Ectodermal cell (in vitro differentiated cells): ENCODE results near the gene UBE4A.

Source experiments
- H3K27ac ChIP-seq: 2 replicates; pipeline ENCODE4 v1.7.0; 2013; ENCODE audit warnings: mild to moderate bottlenecking, low read depth, low read length; ENCODE audit not compliant: insufficient read depth, poor library complexity, severe bottlenecking
- H3K27me3 ChIP-seq: 2 replicates; pipeline ENCODE4 v1.7.0; 2013; ENCODE audit warnings: mild to moderate bottlenecking, low read length; ENCODE audit not compliant: insufficient read depth, control insufficient read depth, poor library complexity, severe bottlenecking
- H3K36me3 ChIP-seq: one replicate; pipeline ENCODE4 v1.7.0; 2013; ENCODE audit warnings: low read length; ENCODE audit not compliant: control insufficient read depth, insufficient read depth
- H3K4me1 ChIP-seq: one replicate; pipeline ENCODE4 v1.7.0; 2013; ENCODE audit warnings: low read length; ENCODE audit not compliant: control insufficient read depth, insufficient read depth
- H3K4me3 ChIP-seq: 2 replicates; pipeline ENCODE4 v1.7.0; 2013; ENCODE audit warnings: low read depth, low read length, control low read depth; ENCODE audit not compliant: insufficient read depth
- H3K9me3 ChIP-seq: 2 replicates; pipeline ENCODE4 v1.7.0; 2013; ENCODE audit warnings: mild to moderate bottlenecking, low read length, moderate library complexity; ENCODE audit not compliant: control insufficient read depth
- WGBS, 2 experiments: methylation state at CpG; one replicate each; pipeline ENCODE4 v1.1.7; 2013; ENCODE audit warnings: missing lambda C conversion rate in 2 of 2; 5-methylcytosine and 5-hydroxymethylcytosine counted together

UBE4A gene

GRCh38 chr11:118341261-118341660 lies 18.1 kb upstream of the UBE4A start:
- H3K4me1 ChIP-seq, result no peaks in the 10 kb centered on the region
- peaks cover 6% of the 10 kb centered on the region for H3K27me3 ChIP-seq
- WGBS, 2 experiments, result 96 to 97% methylated on average over 3 of the region's 3 CpGs
- no peak overlapping the region for H3K27ac ChIP-seq
- no peaks in the 10 kb centered on the region for H3K36me3 ChIP-seq
- no peak overlapping the region for H3K4me3 ChIP-seq
- H3K9me3 ChIP-seq, result no peaks in the 10 kb centered on the region

- peaks cover 10% of the 10 kb centered on the region for H3K27me3 ChIP-seq
- no peaks in the 10 kb centered on the region for H3K36me3 ChIP-seq
- H3K9me3 ChIP-seq, result no peaks in the 10 kb centered on the region
- no peak overlapping the region for H3K27ac ChIP-seq
- no peak overlapping the region for H3K4me3 ChIP-seq
- 90 to 91% methylated on average over 5 of the region's 5 CpGs for WGBS, 2 experiments
- H3K4me1 ChIP-seq, result no peaks in the 10 kb centered on the region
Measured at GRCh38 chr11:118341815-118342489, 17.4 kb upstream of the UBE4A start.

- no peaks in the 10 kb centered on the region for H3K36me3 ChIP-seq
- WGBS, 2 experiments, result 85 to 86% methylated on average over 13 of the region's 13 CpGs
- no peaks in the 10 kb centered on the region for H3K9me3 ChIP-seq
- H3K4me3 ChIP-seq, result no peak within 1 kb of the TSS
- no peaks in the 10 kb centered on the region for H3K4me1 ChIP-seq
- H3K27me3 ChIP-seq, result peaks cover 11% of the 10 kb centered on the region
- H3K27ac ChIP-seq, result no peak within 1 kb of the TSS
Measured at GRCh38 chr11:118342503-118343161, 16.8 kb upstream of the UBE4A start, which contains the start of gene CD3D. Gene CD3D, minus strand, starts transcription at chr11:118342705. Its CDS starts 98 bp downstream, at chr11:118342607.

DNA sequence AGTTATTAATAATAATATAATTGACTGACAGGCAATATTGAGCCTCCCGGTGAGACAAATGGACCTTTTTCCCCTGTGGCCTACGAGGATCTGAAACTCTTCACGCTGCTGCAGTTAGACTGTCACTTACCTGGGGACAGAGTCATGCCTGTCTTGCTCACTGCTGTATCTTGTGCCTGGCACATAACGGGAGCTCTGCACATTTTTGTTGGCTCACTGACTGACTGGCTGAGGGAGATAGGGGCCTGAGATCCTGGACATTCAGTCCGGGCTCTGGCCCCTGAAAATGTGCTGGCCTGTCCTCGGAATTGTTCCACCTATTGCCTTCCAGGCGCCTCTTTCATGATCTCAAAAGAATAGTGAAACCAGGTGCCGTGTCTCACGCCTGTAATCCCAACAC lies 16.2 kb upstream of the UBE4A start:
- 76 to 84% methylated on average over 9 of the region's 9 CpGs for WGBS, 2 experiments
- no peaks in the 10 kb centered on the region for H3K9me3 ChIP-seq
- peaks cover 12% of the 10 kb centered on the region for H3K27me3 ChIP-seq
- H3K27ac ChIP-seq, result no peak overlapping the region
- H3K4me1 ChIP-seq, result no peaks in the 10 kb centered on the region
- H3K36me3 ChIP-seq, result no peaks in the 10 kb centered on the region
- no peak overlapping the region for H3K4me3 ChIP-seq

GRCh38 chr11:118343981-118344515 lies 15.4 kb upstream of the UBE4A start, which contains the start of gene CD3G:
Gene CD3G, plus strand, starts transcription at chr11:118344344. Its CDS starts 80 bp downstream, at chr11:118344424.
- no peaks in the 10 kb centered on the region for H3K36me3 ChIP-seq
- no peak within 1 kb of the TSS for H3K27ac ChIP-seq
- H3K4me3 ChIP-seq, result no peak within 1 kb of the TSS
- 85 to 88% methylated on average over 6 of the region's 6 CpGs for WGBS, 2 experiments
- H3K4me1 ChIP-seq, result no peaks in the 10 kb centered on the region
- H3K9me3 ChIP-seq, result no peaks in the 10 kb centered on the region
- H3K27me3 ChIP-seq, result peaks cover 17% of the 10 kb centered on the region

DNA sequence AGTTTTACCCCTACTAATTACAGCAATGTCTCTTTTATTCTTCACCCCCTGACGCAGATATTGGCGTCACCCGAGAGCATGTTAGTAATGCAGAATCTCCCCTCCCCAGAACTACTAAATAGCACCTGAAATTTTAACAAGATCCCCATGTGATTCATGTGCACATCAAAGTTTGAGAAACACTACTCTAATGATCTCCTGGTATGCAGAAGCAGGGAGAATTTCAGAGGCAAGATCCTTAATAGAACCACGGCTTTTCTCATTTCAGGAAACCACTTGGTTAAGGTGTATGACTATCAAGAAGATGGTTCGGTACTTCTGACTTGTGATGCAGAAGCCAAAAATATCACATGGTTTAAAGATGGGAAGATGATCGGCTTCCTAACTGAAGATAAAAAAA lies 9.9 kb upstream of the UBE4A start:
- H3K36me3 ChIP-seq, result no peaks in the 10 kb centered on the region
- WGBS, 2 experiments, result 93% methylated on average over 6 of the region's 6 CpGs
- peaks cover 25% of the 10 kb centered on the region for H3K27me3 ChIP-seq
- H3K9me3 ChIP-seq, result no peaks in the 10 kb centered on the region
- H3K4me1 ChIP-seq, result no peaks in the 10 kb centered on the region
- no peak overlapping the region for H3K4me3 ChIP-seq
- no peak overlapping the region for H3K27ac ChIP-seq

DNA sequence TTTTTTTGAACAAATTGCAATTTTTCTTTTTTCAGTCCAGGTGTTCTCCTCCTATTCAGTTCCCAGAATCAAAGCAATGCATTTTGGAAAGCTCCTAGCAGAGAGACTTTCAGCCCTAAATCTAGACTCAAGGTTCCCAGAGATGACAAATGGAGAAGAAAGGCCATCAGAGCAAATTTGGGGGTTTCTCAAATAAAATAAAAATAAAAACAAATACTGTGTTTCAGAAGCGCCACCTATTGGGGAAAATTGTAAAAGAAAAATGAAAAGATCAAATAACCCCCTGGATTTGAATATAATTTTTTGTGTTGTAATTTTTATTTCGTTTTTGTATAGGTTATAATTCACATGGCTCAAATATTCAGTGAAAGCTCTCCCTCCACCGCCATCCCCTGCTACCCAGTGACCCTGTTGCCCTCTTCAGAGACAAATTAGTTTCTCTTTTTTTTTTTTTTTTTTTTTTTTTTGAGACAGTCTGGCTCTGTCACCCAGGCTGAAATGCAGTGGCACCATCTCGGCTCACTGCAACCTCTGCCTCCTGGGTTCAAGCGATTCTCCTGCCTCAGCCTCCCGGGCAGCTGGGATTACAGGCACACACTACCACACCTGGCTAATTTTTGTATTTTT lies 6.2 kb upstream of the UBE4A start:
- H3K4me1 ChIP-seq, result no peaks in the 10 kb centered on the region
- no peak overlapping the region for H3K4me3 ChIP-seq
- H3K27ac ChIP-seq, result no peak overlapping the region
- no peaks in the 10 kb centered on the region for H3K36me3 ChIP-seq
- H3K27me3 ChIP-seq, result peaks cover 28% of the 10 kb centered on the region
- 20 to 31% methylated on average over 4 to 5 of the region's 6 CpGs for WGBS, 2 experiments
- no peaks in the 10 kb centered on the region for H3K9me3 ChIP-seq

DNA sequence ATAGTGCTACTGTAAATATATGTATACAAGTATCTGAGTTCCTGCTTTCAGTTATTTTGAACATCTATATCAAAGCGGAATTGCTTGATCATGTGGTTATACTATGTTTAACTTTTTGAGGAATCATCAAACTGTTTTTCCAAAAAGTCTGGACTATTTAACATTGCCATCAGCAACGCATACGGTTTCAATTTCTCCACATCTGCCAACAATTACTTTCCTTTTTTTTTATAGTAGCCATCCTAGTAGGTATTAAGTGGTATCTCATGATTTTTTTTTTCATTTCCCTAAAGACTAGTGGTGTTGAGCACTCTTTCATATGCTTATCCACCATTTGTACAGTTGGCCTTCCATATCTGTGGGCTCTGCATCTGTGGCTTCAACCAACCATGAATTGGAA lies 1.3 kb upstream of the UBE4A start:
- peaks cover 18% of the 10 kb centered on the region for H3K27me3 ChIP-seq
- no peak overlapping the region for H3K27ac ChIP-seq
- H3K9me3 ChIP-seq, result no peaks in the 10 kb centered on the region
- H3K4me1 ChIP-seq, result peaks cover 7% of the 10 kb centered on the region
- no peak overlapping the region for H3K4me3 ChIP-seq
- H3K36me3 ChIP-seq, result no peaks in the 10 kb centered on the region
- 69% methylated on average over 3 of the region's 3 CpGs for WGBS, 2 experiments

- Histone ChIP-seq H3K27ac (no peak overlapping the region), H3K4me3 (no peak overlapping the region), H3K36me3 (no peaks in the 10 kb centered on the region), H3K9me3 (no peaks in the 10 kb centered on the region), H3K27me3 (no peaks in the 10 kb centered on the region), H3K4me1 (peaks cover 6% of the 10 kb centered on the region)
- 90 to 100% methylated on average over 2 to 3 of the region's 3 CpGs for WGBS, 2 experiments
Measured at GRCh38 chr11:118364956-118365615, 5.7 kb downstream of the UBE4A start.

- Histone ChIP-seq H3K27me3 (no peaks in the 10 kb centered on the region), H3K4me3 (no peak overlapping the region), H3K27ac (no peak overlapping the region), H3K9me3 (no peaks in the 10 kb centered on the region), H3K4me1 (no peaks in the 10 kb centered on the region), H3K36me3 (no peaks in the 10 kb centered on the region)
- 93 to 94% methylated on average over 1 of the region's 1 CpG for WGBS, 2 experiments
Measured at GRCh38 chr11:118366287-118366686, 6.9 kb downstream of the UBE4A start.
